ENCODE results near the gene HS6ST2. TPM values are rescaled to one million over a fixed set of nuclear protein-coding genes. Genes with fewer than 3 reads are reported as not detected.

HS6ST2 gene
- total and polyA plus RNA-seq, 3 donors from 2014 or later = 3.7 to 13.3 (median 7.6) TPM

DNA sequence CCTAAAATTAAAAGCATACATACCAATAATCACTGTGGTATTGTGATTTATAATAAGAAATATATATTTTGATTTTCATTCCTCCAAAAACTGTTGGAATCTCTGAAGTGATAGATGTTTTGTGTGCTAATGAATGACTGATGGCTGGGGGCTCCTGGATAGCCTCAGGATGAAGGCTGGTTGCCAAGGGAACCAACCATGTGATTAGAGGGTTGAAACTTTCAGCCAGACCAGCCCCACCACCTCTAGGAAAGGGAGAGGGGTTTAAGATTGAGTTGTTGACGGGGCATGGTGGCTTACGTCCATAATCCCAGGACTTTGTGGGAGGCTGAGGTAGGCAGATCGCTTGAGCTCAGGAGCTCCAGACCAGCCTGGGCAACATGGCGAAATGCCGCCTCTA, 34.0 kb downstream of the HS6ST2 start:
- no peaks in the 10 kb centered on the region for H3K27me3 ChIP-seq
- H3K4me3 ChIP-seq = no peak overlapping the region
- no peak overlapping the region for H3K27ac ChIP-seq
- H3K4me1 ChIP-seq = no peaks in the 10 kb centered on the region
- TF ChIP-seq, protein P1, sequence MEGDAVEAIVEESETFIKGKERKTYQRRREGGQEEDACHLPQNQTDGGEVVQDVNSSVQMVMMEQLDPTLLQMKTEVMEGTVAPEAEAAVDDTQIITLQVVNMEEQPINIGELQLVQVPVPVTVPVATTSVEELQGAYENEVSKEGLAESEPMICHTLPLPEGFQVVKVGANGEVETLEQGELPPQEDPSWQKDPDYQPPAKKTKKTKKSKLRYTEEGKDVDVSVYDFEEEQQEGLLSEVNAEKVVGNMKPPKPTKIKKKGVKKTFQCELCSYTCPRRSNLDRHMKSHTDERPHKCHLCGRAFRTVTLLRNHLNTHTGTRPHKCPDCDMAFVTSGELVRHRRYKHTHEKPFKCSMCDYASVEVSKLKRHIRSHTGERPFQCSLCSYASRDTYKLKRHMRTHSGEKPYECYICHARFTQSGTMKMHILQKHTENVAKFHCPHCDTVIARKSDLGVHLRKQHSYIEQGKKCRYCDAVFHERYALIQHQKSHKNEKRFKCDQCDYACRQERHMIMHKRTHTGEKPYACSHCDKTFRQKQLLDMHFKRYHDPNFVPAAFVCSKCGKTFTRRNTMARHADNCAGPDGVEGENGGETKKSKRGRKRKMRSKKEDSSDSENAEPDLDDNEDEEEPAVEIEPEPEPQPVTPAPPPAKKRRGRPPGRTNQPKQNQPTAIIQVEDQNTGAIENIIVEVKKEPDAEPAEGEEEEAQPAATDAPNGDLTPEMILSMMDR (IDR thresholded peaks at IDR 0.05) = no peak
- intact Hi-C loops (cut with DNase I; ENCODE audit: low total_unique reads) = no loop called here
- H3K36me3 ChIP-seq (ENCODE audit: low read depth, missing control alignments) = no peaks in the 10 kb centered on the region
- DNase-seq = no peak
- no peaks in the 10 kb centered on the region for H3K9me3 ChIP-seq
- 92 to 95% methylated on average over 3 to 5 of the region's 5 CpGs for WGBS, 2 donors

DNA sequence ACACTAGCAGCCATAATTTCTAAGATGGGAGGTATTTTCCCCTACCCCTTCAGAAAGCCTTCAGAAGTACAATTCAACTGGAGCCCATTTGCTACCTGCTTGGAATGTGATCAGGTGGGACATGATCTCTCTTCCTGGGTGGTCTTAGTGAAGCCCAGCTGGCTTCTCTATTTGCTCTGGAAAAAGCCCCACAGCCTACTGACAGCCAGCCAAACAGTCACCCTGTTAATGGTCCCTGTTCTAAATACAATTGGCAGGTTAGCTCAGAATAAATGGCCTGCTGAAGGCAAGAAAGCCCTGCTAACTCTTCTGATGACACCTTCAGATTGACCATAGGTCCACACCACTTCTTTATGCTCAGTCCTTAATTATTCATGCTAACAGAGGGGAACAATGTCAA, 39.9 kb downstream of the HS6ST2 start:
- TF ChIP-seq, protein P1 (IDR thresholded peaks at IDR 0.05) = no peak
- no peak for TF ChIP-seq POLR2A (IDR thresholded peaks at IDR 0.05)
- Histone ChIP-seq H3K27me3 (no peaks in the 10 kb centered on the region), H3K4me1 (no peaks in the 10 kb centered on the region), H3K4me3 (no peak overlapping the region), H3K9me3 (no peaks in the 10 kb centered on the region), H3K27ac (no peak overlapping the region), H3K36me3 (ENCODE audit: low read depth, missing control alignments) (no peaks in the 10 kb centered on the region)
- no peak for DNase-seq
- intact Hi-C loops (cut with DNase I; ENCODE audit: low total_unique reads) = no loop called here

DNA sequence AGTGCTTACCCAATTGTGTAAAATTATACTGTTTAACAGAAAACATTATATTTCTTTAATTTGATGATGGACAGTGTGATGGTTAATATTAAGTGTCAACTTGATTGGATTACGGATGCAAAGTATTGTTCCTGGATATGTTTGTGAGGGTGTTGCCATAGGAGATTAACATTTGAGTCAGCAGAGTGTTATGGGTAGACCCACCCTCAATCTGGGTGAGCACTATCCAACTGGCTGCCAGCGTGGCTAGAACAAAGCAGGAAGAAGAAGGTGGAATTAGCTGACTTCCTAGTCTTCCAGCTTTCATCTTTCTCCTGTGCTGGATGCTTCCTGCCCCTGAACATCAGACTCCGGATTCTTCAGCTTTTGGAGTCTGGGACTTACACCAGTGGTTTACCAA, 42.1 kb downstream of the HS6ST2 start:
- TF ChIP-seq, protein P1 (IDR thresholded peaks at IDR 0.05) = no peak
- TF ChIP-seq POLR2A (IDR thresholded peaks at IDR 0.05) = no peak
- 91 to 93% methylated on average over 3 of the region's 3 CpGs for WGBS, 2 donors
- H3K27me3 ChIP-seq = no peaks in the 10 kb centered on the region
- no peak overlapping the region for H3K27ac ChIP-seq
- intact Hi-C loops (cut with DNase I; ENCODE audit: low total_unique reads) = no loop called here
- no peak overlapping the region for H3K4me3 ChIP-seq
- H3K9me3 ChIP-seq = no peaks in the 10 kb centered on the region
- no peaks in the 10 kb centered on the region for H3K36me3 ChIP-seq (ENCODE audit: low read depth, missing control alignments)
- DNase-seq = no peak
- H3K4me1 ChIP-seq = no peaks in the 10 kb centered on the region

DNA sequence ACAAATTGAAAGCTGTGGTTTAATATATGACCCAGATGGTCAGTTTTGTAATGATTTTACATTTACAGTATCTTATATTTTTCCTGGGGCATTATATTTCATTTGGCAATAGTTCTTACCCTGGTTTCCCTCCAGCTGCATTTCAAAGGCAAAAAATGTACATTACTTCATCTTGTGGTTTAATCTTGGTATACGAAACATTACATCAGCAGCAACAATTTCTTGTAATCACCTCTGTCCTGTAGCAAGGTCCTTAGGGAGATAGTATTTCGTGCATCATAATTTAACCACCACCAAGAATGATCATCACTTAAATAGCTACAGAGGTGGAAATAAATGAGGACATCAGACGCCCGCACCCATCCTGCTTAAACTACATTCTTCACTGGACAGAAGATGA, 48.8 kb downstream of the HS6ST2 start:
- no peak overlapping the region for H3K4me3 ChIP-seq
- DNase-seq = no peak
- no peak overlapping the region for H3K27ac ChIP-seq
- no peaks in the 10 kb centered on the region for H3K36me3 ChIP-seq (ENCODE audit: low read depth, missing control alignments)
- H3K4me1 ChIP-seq = no peaks in the 10 kb centered on the region
- WGBS, 2 donors = 67 to 75% methylated on average over 4 of the region's 4 CpGs
- H3K9me3 ChIP-seq = no peaks in the 10 kb centered on the region
- intact Hi-C loops (cut with DNase I; ENCODE audit: low total_unique reads) = no loop called here
- TF ChIP-seq POLR2A (IDR thresholded peaks at IDR 0.05) = no peak
- TF ChIP-seq, protein P1 (IDR thresholded peaks at IDR 0.05) = no peak
- H3K27me3 ChIP-seq = no peaks in the 10 kb centered on the region

DNA sequence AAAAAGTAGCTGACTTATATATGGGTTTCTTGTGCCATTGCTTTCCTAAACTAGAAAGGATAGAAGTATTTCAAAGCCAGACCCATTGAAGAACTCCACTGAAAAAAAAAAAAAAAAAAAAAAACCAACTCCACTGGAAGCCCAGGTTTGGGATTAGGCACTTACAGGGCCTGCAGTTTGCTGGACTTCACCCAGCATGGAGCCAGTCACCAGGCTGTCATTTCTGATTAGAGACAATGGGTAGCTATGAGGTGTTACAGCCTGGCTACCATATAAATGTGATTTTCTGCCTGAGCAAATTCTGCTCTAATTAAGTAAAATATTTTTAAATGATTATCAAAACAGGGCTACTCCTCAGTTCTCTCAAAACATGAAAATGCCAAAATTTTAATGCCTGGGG, 49.5 kb downstream of the HS6ST2 start:
- TF ChIP-seq, protein P1 (IDR thresholded peaks at IDR 0.05) = no peak
- TF ChIP-seq POLR2A (IDR thresholded peaks at IDR 0.05) = no peak
- Histone ChIP-seq H3K27me3 (no peaks in the 10 kb centered on the region), H3K4me3 (no peak overlapping the region), H3K9me3 (no peaks in the 10 kb centered on the region), H3K27ac (no peak overlapping the region), H3K36me3 (ENCODE audit: low read depth, missing control alignments) (no peaks in the 10 kb centered on the region), H3K4me1 (no peaks in the 10 kb centered on the region)
- intact Hi-C loops (cut with DNase I; ENCODE audit: low total_unique reads) = no loop called here
- DNase-seq = no peak

Data from testis (tissue), 3 donors.